HG03439 (cell line): Measurements from ENCODE around the gene STX5.
"Not testable (repeated sequence)": the region's sequence is repeated elsewhere in the genome, so short reads cannot be mapped to it uniquely, and the experiment has no call there.

Source experiments
- ATAC-seq: cut with Tn5 transposase; IDR thresholded peaks from one replicate; pipeline ENCODE4 v1.9.1; 2021; ENCODE audit warnings: mild to moderate bottlenecking, moderate library complexity; ENCODE audit not compliant: unreplicated experiment

The STX5 gene

DNA sequence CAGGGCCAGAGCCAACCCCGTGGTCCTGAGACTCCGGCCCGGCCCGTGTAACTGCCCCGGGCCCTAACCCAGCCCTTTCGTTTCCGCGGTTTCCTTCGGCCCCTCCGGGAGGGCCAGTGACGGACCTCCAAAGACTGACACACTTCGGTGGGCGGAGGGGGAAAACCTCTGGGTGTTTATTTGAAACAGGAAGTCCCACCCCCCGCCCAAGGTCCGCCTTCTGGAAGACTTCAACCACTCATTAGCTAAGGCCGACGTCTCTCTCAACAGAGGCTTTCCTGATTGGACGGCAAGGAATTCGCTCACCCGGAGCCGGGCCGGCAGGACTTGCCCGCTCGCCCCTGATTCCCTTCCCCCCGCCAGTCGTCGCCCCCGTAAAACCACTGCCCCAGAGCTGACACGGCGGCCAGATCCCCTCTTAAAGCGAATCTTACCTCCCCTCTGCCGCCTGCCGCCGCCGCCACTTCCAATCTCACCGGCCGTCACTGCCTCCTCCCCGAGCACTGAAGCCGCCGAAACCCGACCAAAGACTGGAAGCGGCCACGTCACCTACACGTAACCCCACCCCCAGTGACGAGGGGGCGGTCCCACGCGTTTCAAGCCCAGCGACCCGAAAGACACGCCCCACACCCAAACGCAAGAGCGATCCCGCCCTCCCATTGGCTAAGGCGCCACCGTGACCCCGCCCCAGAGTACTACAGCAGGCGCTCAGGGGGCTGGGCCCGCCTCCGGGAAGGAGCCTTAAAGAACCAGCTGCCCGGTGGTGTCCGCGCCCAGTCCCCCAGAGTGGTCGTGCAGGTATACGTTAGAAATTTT lies at the start of gene STX5:
TSS of gene STX5 (minus strand) at position 532 of the 816 bp plus-strand sequence. CDS start 808 bp downstream, outside the sequence.
- ATAC-seq = peak; percentile 83

GRCh38 chr11:62880803-62881578 lies 49.1 kb upstream of the STX5 start, which contains the start of gene SLC3A2:
Gene SLC3A2 (plus strand): TSS chr11:62880896. CDS start chr11:62881024, 128 bp downstream.
- ATAC-seq = peak; percentile 74

DNA sequence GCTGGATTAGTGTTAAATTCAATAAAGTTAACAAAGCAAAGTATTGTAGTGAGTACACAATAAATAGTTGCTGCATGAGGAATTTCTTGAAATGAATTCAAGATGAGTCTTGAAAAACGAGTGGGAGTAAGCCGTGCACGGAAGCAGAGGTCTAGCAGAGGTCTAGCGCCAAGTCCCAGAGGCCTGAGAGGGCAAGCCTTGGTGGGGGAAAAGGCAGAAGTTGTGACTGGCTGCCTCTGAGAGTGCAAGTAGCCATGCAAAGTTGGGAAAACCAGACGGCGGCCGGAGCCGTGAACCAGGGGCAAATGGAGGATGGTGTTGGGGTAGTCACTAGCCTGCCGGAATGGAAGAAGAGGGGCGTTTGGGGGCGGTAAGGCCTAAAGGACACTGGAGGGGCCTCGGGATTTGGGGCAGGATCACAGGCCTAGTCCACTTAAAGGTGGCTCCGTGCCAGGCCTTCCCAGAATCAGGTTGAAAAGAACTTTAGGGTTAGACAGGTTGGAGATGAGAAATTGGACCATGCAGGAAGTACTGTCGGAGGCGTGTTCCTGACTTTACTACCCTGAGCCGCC lies 48.5 kb upstream of the STX5 start:
- no peak for ATAC-seq

GRCh38 chr11:62879235-62879978 lies 47.6 kb upstream of the STX5 start:
- ATAC-seq = no peak

DNA sequence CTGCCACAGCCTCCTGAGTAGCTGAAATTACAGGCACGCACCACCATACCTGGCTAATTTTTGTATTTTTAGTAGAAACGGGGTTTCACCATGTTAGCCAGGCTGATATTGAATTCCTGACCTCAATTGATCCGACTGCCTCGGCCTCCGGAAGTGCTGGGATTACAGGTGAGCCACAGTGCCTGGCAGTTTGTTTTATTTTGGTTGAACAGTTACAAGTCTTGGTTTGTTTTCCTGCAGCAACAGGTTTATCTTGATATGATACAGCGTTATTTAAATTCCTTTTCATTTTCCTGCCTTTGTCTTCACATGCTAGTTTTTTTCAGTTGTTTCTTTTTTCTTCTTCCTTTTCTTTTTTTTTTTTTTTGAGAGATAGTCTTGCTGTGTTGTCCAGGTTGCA lies 44.9 kb upstream of the STX5 start:
- ATAC-seq = no peak

GRCh38 chr11:62875698-62876478 lies 44.0 kb upstream of the STX5 start:
- ATAC-seq = no peak

DNA sequence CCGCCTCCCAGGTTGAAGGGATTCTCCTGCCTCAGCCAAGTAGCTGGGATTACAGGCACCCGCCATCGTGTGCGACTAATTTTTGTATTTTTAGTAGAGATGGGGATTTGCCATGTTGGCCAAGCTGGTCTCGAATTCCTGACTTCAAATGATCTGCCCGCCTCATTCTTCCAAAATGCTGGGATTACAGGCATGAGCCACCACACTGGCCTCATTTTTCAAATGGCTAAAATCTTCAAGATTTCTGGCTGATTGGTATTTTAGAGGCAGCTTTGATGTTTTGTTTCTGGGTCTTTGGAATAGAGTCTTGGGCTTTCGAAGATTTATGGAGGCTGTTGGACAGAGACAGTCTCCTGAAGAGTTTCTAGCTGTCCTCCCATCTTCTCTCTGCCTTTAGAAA lies 43.0 kb upstream of the STX5 start:
- ATAC-seq = no peak

- no peak for ATAC-seq
Observed at GRCh38 chr11:62865635-62866034, 33.8 kb upstream of the STX5 start.

GRCh38 chr11:62863687-62864335 lies 32.0 kb upstream of the STX5 start:
- ATAC-seq = no peak

DNA sequence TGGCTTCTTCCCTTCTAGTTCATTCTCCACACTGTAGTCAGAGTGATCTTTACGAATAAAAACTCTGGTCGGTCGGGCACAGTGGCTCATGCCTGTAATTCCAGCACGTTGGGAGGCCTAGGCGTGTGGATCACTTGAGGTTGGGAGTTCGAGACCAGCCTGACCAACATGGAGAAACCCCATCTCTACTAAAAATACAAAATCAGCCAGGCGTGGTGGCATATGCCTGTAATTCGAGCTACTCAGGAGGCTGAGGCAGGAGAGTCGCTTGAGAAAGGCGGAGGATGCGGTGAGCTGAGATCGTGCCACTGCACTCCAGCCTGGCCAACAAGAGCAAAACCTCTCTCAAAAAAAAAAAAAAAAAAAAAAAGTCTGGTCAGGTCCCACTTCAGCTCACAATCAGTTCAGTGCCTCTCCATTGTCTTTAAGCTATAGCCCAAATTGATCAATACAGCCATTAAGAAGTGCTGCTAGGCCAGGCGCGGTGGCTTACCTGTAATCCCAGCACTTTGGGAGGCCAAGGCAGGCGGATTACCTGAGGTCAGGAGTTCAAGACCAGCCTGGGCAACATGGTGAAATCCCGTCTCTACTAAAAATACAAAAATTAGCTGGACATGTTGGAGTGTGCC lies 29.8 kb upstream of the STX5 start:
- ATAC-seq = not testable (repeated sequence)

DNA sequence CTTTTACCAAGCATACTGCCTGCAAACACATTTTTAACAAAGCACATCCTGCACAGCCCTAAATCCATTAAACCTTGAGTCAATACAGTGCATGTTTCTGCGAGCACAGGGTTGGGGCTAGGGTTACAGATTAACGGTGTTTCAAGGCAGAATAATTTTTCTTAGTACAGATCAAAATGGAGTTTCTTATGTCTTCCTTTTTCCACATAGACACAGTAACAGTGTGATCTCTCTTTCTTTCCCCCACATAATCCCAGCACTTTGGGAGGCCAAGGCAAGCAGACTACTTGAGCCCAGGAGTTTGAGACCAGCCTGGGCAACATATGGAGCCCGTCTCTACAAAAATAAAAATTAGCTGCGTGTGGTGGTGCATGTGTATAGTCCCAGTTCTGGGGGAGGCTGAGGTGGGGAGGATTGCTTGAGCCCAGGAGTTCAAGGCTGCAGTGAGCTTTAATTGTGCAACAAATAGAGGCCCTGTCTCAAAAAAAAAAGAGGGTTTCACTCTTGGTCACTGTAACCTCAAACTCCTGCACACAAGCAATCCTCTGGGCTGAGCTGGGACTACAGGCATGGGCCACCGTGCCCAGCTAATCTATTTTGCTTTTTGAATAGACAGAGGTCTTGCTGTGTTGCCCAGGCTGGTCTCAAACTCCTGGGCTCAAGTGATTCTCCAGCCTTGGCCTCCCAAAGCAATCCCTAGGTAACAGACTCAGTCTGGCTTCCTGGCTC lies 29.1 kb upstream of the STX5 start:
- no peak for ATAC-seq

GRCh38 chr11:62859281-62859703 lies 27.4 kb upstream of the STX5 start:
- not testable (repeated sequence) for ATAC-seq

GRCh38 chr11:62858201-62858600 lies 26.4 kb upstream of the STX5 start:
- ATAC-seq = no peak

- no peak for ATAC-seq
Observed at GRCh38 chr11:62857541-62857982, 25.7 kb upstream of the STX5 start.

DNA sequence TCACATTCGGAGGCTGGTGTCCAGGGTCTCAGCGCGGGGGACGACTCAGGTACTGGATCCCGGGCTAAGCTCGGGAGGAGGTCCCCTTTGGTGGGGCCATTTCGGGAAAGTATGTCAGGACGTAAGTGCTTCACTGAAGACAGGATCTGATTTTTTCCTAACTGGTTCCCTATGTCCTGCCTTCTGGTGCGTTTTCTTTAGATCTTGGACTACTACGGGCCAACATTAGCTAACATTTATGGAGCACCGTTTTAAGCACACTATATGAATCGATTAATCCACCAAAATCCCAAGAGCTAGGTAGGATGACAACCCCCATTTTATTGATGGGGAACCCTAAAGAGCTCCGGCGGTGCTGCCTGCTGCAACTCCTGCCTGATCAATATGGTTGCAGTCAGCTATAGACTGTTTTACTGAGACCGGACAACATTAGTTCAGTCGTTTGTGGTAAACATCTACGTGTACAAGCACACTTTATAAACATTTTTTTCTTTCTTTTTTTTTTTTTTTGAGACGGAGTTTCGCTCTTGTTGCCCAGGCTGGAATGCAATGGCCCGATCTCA lies 24.6 kb upstream of the STX5 start:
- ATAC-seq = no peak

DNA sequence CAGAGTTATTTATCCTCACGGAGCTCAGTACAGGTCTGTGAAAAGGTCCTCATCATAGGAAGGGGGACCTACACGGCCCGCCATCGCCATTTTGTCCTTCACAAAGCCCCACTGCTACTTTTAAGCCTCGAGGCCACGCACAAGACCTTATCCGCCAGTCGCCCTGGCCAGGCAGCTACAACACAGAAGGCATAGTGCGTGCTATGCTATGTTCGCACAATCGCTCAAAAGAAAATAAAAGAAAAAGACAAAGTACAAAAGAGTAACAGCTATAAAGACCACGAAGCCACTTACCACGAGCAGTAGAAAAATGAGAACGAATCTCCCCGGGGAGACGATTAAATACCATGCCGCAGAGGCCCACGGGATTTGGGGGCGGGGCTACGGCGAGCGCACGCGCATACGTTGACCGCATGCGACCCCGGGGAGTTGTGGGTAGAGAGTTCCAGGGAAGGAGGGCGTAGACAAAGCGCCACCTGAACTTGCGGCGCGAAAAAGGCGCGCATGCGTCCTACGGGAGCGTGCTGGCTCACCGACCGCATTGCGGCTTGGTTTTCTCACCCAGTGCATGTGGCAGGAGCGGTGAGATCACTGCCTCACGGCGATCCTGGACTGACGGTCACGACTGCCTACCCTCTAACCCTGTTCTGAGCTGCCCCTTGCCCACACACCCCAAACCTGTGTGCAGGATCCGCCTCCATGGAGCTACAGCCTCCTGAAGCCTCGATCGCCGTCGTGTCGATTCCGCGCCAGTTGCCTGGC lies 23.9 kb upstream of the STX5 start:
- peak; percentile 87 for ATAC-seq

- no peak for ATAC-seq
Observed at GRCh38 chr11:62854825-62855570, 23.1 kb upstream of the STX5 start.
